Stimulated activated CD4-positive, alpha-beta T cell treated with anti-CD3 and anti-CD28 coated beads, Interleukin-2, amount 100 ng/mL, for 24 hours (primary cell): ENCODE measurements around the gene PPM1L.

ENCODE experiments used
- DNase-seq, 2 donors: peaks; one replicate each; pipeline ENCODE4 v3.0.0-alpha.2; 2020

PPM1L gene

GRCh38 chr3:161050935-161051334, 294.9 kb downstream of the PPM1L start:
- no peak for DNase-seq

- DNase-seq, result no peak
Measured at GRCh38 chr3:161051856-161052255, 295.8 kb downstream of the PPM1L start.

DNA sequence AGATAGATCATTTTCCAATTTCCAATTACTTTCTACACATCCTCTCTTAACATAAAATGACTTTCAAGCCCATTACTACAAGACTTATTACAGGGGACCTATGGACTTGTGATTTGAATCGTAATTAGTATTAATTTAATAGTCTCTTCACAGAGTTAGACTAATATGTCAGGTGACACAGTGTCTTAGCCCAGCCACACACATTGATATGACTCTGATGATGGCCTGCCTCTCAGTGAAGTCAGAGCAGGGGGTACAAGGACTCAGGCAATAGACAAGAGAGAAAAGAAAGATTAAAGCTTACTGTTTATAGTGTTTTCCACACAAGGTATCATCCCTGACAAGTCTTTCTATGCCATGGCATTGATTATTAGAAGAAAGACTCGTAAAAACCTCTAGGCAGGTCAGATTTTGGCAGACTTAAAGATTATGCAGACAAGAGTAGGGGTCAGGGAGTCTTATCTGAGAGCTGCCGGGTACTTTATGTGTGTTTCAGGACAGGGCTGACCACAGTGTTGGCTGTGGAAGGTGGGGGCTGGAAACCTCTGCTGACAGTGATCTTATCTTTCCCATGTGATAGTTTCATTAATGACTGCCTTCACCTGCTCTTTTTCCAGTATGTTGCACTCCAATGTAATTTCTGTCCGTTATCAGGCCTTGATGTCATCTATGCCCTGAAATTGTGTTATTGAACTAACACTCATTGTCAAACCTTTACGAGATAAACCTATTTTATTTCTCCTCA, 299.0 kb downstream of the PPM1L start:
- DNase-seq, result no peak

- DNase-seq, result no peak
Measured at GRCh38 chr3:161064413-161064812, 308.4 kb downstream of the PPM1L start.

DNA sequence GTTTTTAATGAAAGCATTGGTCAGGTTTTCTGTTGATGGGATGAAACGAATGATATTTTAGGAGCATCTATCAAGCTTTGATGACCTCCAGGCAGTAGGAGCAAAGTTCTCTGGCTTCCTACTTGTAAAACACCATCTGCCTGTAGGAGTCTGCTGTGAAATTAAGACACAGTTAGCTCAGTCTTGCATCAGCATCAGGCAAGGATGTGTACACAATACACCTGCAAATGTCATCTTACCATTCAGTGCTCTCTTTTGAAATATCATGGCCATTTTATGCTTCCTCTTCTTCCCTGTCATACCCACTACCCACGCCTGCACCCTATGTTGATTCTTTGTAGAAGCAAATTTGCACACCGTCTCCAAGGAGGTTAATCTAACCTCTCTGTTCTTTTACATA, 310.9 kb downstream of the PPM1L start:
- no peak for DNase-seq

DNA sequence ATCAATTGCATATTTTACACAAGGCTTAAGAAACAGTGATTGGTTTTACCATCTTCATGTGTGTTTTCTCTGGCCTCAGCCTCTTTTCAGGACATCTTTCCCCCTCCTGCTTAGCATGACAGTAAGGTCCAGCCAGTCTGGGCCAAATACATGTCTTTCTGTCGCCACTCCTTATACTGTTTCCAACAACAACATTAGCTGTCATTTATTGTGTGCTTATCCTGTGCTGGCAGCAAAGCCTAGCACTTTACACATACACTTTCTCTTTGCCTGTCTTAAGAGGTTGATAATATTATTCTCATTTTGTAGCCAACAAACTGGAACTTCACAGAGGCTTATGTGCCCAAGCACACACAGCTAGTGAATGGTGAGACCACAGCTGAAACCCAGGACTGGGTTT, 311.3 kb downstream of the PPM1L start:
- DNase-seq, result no peak

- DNase-seq, result no peak
Measured at GRCh38 chr3:161069511-161070251, 313.6 kb downstream of the PPM1L start.

- no peak for DNase-seq
Measured at GRCh38 chr3:161070252-161070930, 314.4 kb downstream of the PPM1L start.

GRCh38 chr3:161070980-161071663, 315.1 kb downstream of the PPM1L start:
- DNase-seq, result no peak

GRCh38 chr3:161072211-161072621, 316.2 kb downstream of the PPM1L start:
- DNase-seq, result no peak

DNA sequence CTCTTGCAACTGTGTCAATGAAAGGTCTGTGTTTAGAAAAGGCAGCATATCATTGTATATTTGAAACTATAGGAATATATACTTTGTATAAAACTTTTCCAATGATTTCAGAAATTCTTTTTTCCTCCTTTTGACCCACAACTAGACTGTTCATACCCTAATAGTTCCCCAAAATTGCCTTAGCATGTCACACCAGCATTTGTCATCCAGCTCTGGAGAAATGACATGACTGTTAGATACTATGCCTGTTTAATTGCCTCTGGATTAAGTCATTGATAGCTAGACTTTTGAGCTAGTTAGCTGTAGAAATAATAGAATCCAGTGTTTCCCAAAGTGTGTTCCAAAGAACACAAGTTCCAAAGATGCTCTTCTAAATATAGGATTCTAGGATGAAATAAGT, 316.7 kb downstream of the PPM1L start:
- no peak for DNase-seq

DNA sequence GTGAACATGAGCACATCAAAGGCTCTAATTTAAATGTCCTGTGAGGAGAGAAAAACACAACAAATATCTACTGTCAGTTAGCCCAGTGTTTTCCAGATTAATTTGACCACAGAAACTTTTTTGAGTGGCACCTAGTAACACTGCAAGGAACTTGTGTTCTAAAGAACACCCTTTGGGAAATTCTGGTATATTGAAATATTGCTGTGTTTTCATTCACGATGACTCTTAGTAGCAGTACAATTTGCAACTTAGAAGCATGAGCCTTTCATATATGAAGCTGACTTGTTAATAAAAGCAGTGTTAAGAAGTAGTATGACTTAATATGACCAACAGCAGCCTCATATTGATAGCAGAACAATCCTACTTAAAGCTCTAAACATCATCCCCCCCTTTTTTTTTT, 317.1 kb downstream of the PPM1L start:
- no peak for DNase-seq

GRCh38 chr3:161081633-161082032, 325.6 kb downstream of the PPM1L start:
- no peak for DNase-seq

GRCh38 chr3:161082063-161082462, 326.0 kb downstream of the PPM1L start:
- no peak for DNase-seq

- no peak for DNase-seq
Measured at GRCh38 chr3:161083131-161083530, 327.1 kb downstream of the PPM1L start.

GRCh38 chr3:161084277-161084676, 328.2 kb downstream of the PPM1L start:
- DNase-seq, result no peak

- no peak for DNase-seq
Measured at GRCh38 chr3:161093895-161094294, 337.9 kb downstream of the PPM1L start.

DNA sequence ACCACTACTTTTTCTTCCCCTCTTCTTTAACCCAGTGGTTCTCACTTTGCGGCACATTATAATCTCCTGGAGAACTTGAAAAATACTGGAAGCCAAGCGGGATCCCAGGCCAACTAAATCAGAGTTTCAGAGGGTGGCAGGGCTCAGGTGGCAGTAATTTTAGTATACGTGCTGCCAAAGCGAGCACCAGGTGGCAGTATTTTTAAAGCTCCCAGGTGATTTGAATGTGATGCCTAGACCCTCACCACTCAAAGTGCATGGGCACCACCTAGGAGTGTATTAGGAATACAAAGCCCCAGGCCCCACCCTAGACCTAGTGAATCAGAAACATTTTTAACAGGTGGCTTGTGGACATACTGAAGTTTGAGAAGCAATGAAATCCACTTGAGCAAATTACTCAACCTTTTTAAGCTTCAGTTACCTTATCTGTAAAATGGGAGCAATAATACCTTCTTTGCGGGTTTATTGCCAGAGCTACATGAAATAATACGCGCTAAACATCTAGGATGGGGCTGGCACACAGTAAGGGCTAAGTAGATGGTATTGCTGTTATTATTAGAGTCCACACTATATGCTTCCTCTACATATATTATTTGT, 340.8 kb downstream of the PPM1L start:
- no peak for DNase-seq

- no peak for DNase-seq
Measured at GRCh38 chr3:161100994-161101393, 345.0 kb downstream of the PPM1L start.

- no peak for DNase-seq
Measured at GRCh38 chr3:161101609-161102008, 345.6 kb downstream of the PPM1L start.

DNA sequence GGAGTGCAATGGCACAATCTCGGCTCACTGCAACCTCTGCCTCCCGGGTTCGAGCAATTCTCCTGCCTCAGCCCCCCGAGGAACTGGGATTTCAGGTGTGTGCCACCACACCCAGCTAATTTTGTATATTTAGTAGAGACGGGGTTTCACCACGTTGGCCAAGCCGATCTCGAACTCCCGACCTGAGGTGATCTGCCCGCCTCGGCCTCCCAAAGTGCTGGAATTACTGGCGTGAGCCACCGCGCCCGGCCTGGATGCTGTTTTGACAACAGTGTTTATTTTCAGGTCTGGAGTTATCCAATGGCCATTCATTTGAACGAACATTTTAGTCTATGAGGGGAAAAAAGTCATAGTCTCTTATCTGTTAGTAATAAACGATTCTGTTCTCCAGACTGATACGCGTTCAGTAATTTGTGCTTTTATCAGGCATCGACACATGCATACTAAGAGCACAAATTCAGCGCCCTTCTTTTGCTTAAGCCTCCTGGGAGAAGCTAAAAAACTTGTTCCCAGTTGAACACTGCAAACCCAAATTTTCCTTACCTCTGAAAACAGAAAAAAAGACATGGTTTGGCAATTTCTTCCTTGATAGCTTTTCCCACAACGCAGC, 347.9 kb downstream of the PPM1L start:
- no peak for DNase-seq
